GM12865 (cell line): Measurements from ENCODE around the gene MAP4K4.

ENCODE experiments used
- DNase-seq: peaks from one replicate; pipeline ENCODE4 v3.0.0; 2010; ENCODE audit warnings: low read depth
- H3K4me3 ChIP-seq: 2 replicates; pipeline ENCODE4 v1.5.1; 2011; ENCODE audit warnings: mild to moderate bottlenecking, low read depth, low read length, control low read depth
- TF ChIP-seq, protein P1 (sequence below): IDR thresholded peaks from 2 replicates; pipeline ENCODE4 v1.5.1; 2011; ENCODE audit warnings: low read length, control low read depth, low read depth, inconsistent platforms; ENCODE audit not compliant: insufficient read depth; ENCODE audit errors: missing control alignments

MAP4K4 gene

DNA sequence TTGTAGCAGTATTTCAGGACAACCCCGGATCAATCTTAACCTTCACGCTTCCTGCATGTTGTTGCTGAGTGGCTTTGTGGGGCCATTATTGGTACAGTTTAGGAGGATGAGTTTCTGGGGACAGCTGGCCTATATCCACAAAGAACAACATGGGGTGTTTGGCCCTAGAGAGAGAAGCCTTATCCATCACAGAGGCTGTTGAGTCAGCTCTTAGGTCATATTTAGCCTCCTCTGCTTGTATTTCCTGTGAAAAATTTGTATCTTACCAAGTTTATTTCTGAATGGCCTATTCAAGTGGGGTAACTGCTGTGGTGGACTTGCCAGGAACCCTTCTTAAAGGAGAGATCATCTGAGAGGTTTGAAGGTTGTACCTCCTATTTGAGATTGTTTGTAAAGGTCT, 77.6 kb downstream of the MAP4K4 start:
- no peak overlapping the region for H3K4me3 ChIP-seq
- DNase-seq, result no peak
- TF ChIP-seq, protein P1, sequence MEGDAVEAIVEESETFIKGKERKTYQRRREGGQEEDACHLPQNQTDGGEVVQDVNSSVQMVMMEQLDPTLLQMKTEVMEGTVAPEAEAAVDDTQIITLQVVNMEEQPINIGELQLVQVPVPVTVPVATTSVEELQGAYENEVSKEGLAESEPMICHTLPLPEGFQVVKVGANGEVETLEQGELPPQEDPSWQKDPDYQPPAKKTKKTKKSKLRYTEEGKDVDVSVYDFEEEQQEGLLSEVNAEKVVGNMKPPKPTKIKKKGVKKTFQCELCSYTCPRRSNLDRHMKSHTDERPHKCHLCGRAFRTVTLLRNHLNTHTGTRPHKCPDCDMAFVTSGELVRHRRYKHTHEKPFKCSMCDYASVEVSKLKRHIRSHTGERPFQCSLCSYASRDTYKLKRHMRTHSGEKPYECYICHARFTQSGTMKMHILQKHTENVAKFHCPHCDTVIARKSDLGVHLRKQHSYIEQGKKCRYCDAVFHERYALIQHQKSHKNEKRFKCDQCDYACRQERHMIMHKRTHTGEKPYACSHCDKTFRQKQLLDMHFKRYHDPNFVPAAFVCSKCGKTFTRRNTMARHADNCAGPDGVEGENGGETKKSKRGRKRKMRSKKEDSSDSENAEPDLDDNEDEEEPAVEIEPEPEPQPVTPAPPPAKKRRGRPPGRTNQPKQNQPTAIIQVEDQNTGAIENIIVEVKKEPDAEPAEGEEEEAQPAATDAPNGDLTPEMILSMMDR, result no peak

DNA sequence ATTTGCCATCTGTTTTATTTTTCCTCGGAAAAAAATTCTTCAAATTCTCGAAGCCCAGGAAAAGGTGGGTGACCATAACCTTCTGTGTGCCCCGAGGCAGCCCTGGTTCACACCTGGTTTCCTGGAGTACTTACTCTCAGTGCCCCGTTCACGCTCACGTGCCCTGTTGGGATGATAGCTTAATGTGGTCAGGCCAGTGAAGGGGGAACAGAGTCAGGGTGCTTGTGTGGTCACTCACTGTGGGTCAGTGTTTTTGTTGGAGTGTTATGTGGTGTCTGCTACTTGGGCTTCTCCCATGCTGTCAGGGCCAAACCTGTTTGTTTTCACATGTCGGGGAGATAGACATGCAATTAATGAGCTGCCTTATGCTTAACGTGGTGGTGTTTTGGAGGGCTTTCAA, 78.1 kb downstream of the MAP4K4 start:
- TF ChIP-seq, protein P1, result no peak
- no peak overlapping the region for H3K4me3 ChIP-seq
- no peak for DNase-seq

DNA sequence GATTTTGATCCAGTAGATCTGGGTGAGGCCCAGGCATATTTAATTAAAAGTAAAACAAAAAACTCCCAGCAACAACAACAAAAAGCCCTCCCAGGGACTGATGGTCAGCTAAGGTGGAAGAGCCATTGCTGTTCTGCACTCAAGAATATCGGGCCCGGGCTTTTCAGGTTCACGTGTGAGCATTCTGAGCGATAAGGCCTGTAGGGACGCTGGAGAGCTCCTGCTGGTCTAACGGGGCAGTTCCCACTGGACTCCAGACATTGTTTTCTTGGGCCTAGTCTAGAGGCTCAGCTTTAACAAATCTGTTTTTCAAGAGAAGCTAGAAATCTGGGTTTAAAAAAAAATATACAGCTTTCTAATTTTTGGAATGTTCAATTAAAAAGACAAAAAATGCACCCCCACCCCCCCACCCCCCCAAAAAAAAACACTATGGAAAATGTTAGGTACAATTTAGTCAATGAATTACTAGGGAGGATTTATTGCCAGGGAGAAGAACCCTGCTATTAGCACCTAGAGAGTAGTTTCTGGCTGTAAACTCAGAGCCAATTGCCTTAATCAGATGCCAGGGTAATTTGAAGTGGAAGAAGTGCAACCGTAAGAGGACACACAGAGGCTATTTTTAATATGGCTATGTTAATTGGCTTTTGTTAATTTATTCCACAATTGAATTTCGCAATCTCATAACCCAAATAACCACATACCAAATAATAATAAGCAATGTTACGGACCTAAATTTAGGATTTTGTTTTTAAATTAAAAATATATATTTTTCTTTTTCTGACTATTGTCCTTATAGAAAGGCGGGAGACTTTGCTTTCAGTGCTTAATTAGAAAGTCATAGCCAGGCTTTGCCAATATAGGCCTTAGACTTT, 78.9 kb downstream of the MAP4K4 start:
- TF ChIP-seq, protein P1, result no peak
- DNase-seq, result no peak
- no peak overlapping the region for H3K4me3 ChIP-seq

DNA sequence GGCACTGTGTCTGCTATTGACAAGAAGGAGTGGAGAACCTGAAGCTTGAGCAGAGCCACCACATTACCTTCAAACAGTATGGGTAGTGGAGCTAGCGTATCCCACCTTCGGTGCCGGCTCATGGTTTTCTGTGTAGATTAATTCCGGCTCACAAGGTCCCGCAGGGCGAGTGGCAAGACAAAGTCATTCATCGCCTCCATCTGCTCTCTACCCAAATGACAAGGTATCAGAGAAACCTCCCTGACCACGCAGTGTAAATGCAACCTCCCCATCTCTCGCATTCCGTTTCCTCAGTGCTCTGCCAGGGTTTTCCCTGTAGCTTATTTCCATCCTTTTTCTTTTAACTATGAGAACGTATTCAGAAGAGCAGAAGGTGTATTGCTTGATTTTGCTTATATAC, 79.8 kb downstream of the MAP4K4 start:
- TF ChIP-seq, protein P1, result no peak
- no peak overlapping the region for H3K4me3 ChIP-seq

DNA sequence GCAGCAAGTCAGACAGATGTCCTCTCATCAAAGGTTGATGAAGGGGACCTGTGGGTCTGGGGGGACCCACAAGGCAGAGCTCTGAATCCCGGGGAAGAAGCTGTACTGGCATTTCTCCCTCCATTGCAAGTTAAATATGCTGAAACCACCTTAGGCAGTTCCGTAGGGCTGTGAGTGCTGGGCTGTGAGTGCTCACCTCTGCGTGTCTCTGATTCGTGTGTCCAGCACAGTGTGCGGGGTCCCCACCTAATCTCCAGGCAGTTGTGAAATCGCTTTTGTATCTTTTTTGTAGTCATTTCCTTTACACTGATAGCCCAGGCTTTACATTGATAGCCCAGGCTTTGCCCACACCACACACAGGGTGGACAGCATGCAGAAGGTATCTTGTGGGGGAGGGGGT, 80.6 kb downstream of the MAP4K4 start:
- TF ChIP-seq, protein P1, result no peak
- DNase-seq, result no peak
- H3K4me3 ChIP-seq, result no peak overlapping the region

More for the DNA sequence above, 79.8 kb downstream of the MAP4K4 start:
- no peak for DNase-seq

DNA sequence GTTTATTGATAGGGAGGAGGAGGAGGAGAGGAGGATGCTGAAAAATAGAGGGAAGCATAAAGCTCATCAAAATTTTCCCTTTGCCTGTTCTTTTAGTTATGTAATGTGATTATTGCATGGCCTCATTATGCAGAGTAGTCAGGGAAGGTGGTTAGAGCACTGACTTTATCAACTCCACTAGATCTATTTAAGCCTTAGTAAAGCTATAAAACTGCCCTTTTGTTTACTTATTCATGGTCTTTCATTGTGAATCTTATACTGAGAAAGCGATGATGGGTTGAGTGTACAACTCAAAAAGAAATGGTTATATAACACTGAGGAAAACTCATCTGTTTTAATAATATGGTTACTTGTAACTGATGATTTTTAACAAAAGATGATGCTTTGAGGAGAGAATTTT, 81.7 kb downstream of the MAP4K4 start:
- no peak for DNase-seq
- no peak overlapping the region for H3K4me3 ChIP-seq
- TF ChIP-seq, protein P1, result no peak

DNA sequence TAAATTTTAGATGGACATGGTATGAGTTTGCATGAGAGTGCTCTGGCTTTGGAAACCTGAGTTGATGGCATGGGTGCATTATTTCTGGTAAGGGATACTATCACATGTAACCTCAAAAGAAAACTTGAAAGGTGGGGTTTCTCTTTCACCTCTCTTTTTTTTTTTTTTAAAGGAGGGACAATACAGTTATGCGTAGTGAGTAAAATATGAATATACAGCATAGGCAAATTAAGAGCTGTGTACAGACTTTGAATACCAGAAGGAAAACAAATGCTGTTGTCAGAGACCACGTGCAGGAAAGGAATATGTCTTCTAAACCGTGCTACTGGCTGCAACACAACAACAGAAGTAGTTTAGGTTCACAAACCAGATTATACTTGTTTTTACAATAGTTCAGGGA, 82.1 kb downstream of the MAP4K4 start:
- TF ChIP-seq, protein P1, result no peak
- no peak overlapping the region for H3K4me3 ChIP-seq
- peak; percentile 13 for DNase-seq
